IPS DF 6.9 (cell line): Measurements from ENCODE around the gene EPAS1.

ENCODE experiments used
- DNase-seq: peaks from one replicate; pipeline ENCODE4 v3.0.0-alpha.2; 2013; ENCODE audit warnings: low read depth, low spot score
- H3K27ac ChIP-seq: one replicate; pipeline ENCODE4 v1.5.1; 2013; ENCODE audit warnings: low read length, control low read depth
- H3K27me3 ChIP-seq: 2 replicates; pipeline ENCODE4 v1.6.1; 2013; ENCODE audit warnings: mild to moderate bottlenecking, low read length; ENCODE audit not compliant: control insufficient read depth, insufficient read depth
- H3K36me3 ChIP-seq: 2 replicates; pipeline ENCODE4 v1.6.1; 2013; ENCODE audit warnings: low read length; ENCODE audit not compliant: control insufficient read depth, insufficient read depth
- H3K4me1 ChIP-seq: 2 replicates; pipeline ENCODE4 v1.6.1; 2013; ENCODE audit warnings: low read length; ENCODE audit not compliant: control insufficient read depth, insufficient read depth
- H3K4me3 ChIP-seq: 2 replicates; pipeline ENCODE4 v1.5.1; 2013; ENCODE audit warnings: mild to moderate bottlenecking, low read length
- H3K9me3 ChIP-seq: 2 replicates; pipeline ENCODE4 v1.6.1; 2013; ENCODE audit warnings: low read length, inconsistent platforms; ENCODE audit not compliant: control insufficient read depth, insufficient read depth
- WGBS: extraction: QIAGEN DNeasy Blood & Tissue Kit; methylation state at CpG from one replicate; pipeline ENCODE4 v1.1.7; 2013; ENCODE audit warnings: mixed read lengths, missing lambda C conversion rate; ENCODE audit not compliant: insufficient read length, insufficient coverage; 5-methylcytosine and 5-hydroxymethylcytosine counted together

The EPAS1 gene

GRCh38 chr2:46435353-46435752 is 138.1 kb downstream of the EPAS1 start:
- no peaks in the 10 kb centered on the region for H3K4me1 ChIP-seq

GRCh38 chr2:46435796-46436360 is 138.7 kb downstream of the EPAS1 start:
- H3K27me3 ChIP-seq, result no peaks in the 10 kb centered on the region
- H3K4me3 ChIP-seq, result no peak overlapping the region
- H3K36me3 ChIP-seq, result no peaks in the 10 kb centered on the region
- WGBS, result no CpG with 5 or more reads among the region's 4 CpGs
- no peak for DNase-seq
- H3K27ac ChIP-seq, result no peak overlapping the region
- H3K9me3 ChIP-seq, result no peaks in the 10 kb centered on the region
- H3K4me1 ChIP-seq, result no peaks in the 10 kb centered on the region

More at GRCh38 chr2:46435353-46435752, 138.1 kb downstream of the EPAS1 start:
- DNase-seq, result no peak
- H3K27ac ChIP-seq, result no peak overlapping the region
- no peaks in the 10 kb centered on the region for H3K27me3 ChIP-seq
- H3K9me3 ChIP-seq, result no peaks in the 10 kb centered on the region
- no peak overlapping the region for H3K4me3 ChIP-seq
- no peaks in the 10 kb centered on the region for H3K36me3 ChIP-seq
